Measurements from ENCODE around the gene TEKT5. TPM values are rescaled to one million over a fixed set of nuclear protein-coding genes. Genes with fewer than 3 reads are reported as not detected.

TEKT5 gene
- total and polyA plus RNA-seq, 2 donors: 0.24 to 0.71 TPM

Other genes starting within 250 kb of the TEKT5 start
- gene EMP2, start 114.3 kb downstream of the TEKT5 start, total RNA-seq: 4.8 TPM
- 11.7 TPM for gene EMP2, start 114.3 kb downstream of the TEKT5 start, polyA plus RNA-seq
- gene NUBP1, start 48.9 kb upstream of the TEKT5 start, total RNA-seq: 28.0 TPM
- gene NUBP1, start 48.9 kb upstream of the TEKT5 start, polyA plus RNA-seq: 39.7 TPM
- 7.4 TPM for gene TVP23A, start 123.9 kb upstream of the TEKT5 start, total RNA-seq
- gene TVP23A, start 123.9 kb upstream of the TEKT5 start, polyA plus RNA-seq: 5.1 TPM
- 16.7 TPM for gene CIITA, start 182.3 kb upstream of the TEKT5 start, total RNA-seq
- gene CIITA, start 182.3 kb upstream of the TEKT5 start, polyA plus RNA-seq: 32.8 TPM
- gene DEXI, start 247.5 kb upstream of the TEKT5 start, total RNA-seq: 25.0 TPM
- gene DEXI, start 247.5 kb upstream of the TEKT5 start, polyA plus RNA-seq: 22.5 TPM
- 19.9 TPM for gene CLEC16A, start 249.6 kb upstream of the TEKT5 start, total RNA-seq
- gene CLEC16A, start 249.6 kb upstream of the TEKT5 start, polyA plus RNA-seq: 18.8 TPM